ENCODE measurements around the gene LHFPL3.

DNA sequence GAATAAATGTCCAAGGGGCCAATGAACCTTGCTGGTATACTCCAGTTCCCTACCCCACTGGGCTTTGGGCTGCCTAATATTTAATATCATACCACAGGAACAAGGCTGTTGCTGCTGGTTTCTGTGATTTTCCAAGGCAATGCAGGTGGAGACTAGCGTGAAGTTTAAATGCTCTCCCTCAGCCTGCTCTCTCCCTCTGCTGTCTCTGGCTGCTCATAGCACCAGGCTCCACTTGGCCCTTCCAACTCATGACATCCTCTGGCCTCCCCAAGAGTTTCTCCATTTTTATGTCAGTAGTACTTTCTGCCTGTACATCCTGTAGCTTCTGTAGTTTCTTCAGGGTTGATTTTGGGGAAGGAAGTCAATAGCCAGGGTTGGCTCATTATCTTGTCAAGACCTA is 103.5 kb downstream of the LHFPL3 start:
- TF ChIP-seq, protein P1, sequence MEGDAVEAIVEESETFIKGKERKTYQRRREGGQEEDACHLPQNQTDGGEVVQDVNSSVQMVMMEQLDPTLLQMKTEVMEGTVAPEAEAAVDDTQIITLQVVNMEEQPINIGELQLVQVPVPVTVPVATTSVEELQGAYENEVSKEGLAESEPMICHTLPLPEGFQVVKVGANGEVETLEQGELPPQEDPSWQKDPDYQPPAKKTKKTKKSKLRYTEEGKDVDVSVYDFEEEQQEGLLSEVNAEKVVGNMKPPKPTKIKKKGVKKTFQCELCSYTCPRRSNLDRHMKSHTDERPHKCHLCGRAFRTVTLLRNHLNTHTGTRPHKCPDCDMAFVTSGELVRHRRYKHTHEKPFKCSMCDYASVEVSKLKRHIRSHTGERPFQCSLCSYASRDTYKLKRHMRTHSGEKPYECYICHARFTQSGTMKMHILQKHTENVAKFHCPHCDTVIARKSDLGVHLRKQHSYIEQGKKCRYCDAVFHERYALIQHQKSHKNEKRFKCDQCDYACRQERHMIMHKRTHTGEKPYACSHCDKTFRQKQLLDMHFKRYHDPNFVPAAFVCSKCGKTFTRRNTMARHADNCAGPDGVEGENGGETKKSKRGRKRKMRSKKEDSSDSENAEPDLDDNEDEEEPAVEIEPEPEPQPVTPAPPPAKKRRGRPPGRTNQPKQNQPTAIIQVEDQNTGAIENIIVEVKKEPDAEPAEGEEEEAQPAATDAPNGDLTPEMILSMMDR (IDR thresholded peaks at IDR 0.05): no peak
- no peak for TF ChIP-seq POLR2A (IDR thresholded peaks at IDR 0.05)

Data from right lobe of liver (tissue), 4 donors.